Measurements from ENCODE around the gene DBX2. TPM values are rescaled to one million over a fixed set of nuclear protein-coding genes. Genes with fewer than 3 reads are reported as not detected.
"Not testable (repeated sequence)": the region's sequence is repeated elsewhere in the genome, so short reads cannot be mapped to it uniquely, and the experiment has no call there.

DBX2 gene
- total RNA-seq, 1 experiment from 2014 or later = not detected

DNA sequence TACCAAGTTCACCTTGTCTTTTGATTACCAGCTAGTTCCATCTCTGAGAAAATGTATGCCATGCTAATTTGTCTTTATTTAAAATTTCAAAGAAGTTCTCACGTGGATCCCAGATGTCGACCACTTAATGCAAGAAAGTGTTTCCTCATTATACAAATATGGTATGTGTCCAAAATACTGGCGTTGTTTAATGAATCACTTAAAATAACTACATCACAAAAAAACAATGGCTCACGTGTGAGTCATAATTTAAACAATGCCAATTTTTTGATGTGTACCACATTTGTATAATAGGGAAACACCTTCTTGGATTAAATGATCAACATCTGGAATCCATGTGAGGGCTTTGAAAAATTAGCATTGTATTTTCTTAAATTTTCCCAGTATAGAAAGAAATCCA lies 40.8 kb downstream of the DBX2 start:
- DNase-seq (ENCODE audit: low spot score) = no peak

DNA sequence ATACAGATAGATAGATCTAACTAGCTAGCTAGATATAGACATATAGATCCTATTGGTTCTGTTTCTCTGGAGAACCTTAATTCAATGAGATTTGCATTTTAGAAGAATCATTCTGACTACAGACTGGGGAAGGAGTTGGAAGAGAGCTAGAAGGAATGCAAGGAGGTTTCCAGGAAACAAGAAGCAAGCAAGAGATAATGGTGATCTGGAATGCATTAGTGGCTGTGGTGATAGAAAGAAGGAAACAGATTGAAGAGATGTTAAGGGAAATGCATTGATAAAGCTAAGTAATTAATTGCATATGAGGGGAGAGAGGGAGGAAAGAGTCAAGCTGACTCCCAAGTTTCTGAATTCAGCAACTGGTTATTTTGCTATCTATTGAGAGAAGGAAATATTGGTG lies 42.7 kb downstream of the DBX2 start:
- DNase-seq (ENCODE audit: low spot score) = no peak

DNA sequence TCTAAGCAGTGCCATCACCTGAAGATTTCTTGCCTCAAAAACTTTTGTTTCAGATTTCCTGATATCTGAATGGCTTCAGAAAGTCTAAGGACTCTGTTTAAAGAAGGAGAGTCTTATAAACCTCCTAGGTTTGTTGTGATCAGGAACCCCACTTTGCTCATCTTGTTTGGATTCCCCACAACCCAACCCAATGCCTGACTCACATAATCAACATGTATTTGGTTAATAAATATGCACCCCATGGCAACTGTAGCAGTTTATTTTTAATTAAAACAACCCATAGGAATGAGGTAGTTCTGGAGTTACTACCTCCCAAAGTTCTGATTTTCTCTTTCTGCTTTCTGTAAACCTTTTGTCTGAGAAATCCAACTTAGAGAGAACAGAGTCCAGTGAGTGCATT lies 51.5 kb downstream of the DBX2 start:
- DNase-seq (ENCODE audit: low spot score) = no peak

DNA sequence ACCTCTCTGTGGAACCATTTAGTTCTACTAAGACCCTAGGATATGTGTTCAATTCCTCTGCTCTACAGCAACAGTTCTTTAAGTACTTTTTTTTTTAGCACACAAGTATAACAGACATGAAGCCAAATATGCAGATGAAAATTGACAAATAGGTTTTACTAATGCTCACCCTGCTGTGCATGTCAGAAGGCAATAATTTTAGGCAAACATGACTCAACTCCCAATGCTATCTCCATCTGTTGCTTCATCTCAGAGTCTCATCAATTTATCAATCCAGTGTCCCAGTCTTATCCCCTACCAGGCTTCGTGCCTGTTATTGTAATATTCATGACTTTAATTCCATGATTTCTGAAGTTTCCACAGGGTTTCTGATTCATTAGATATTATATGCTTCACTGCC lies 57.7 kb downstream of the DBX2 start:
- DNase-seq (ENCODE audit: low spot score) = no peak

DNA sequence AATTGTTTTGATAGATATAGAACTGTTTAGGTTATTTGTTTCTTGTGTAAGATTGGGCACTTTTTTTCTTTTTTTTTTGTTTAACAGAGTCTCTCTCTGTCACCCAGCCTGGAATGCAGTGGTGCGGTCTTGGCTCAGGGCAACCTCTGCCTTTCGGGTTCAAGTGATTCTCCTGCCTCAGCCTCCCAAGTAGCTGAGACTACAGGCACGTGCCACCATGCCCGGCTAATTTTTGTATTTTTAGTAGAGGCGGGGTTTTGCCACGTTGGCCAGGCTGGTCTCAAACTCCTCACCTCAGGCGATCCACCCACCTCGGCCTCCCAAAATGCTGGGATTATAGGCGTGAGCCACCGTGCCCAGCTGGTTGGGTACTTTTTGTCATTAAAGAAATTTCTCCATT lies 66.0 kb downstream of the DBX2 start:
- DNase-seq (ENCODE audit: low spot score) = not testable (repeated sequence)

DNA sequence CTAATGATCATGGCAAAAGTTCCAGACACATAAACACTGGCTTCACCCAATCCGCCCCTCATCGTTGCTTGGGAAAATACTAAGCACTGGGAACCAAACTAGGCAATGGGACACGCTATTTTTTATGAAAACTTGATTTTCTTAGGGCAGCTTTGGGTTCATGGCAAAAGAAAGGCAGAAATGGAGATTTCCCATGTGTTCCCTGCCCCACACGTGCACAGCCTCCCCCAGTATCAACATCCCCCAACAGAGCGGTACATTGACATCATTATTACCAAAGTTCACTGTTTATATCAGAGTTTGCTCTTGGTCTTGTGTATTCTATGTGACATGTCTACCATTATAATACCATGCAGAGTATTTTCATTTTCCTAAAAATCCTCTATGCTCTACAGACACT lies 71.0 kb downstream of the DBX2 start:
- no peak for DNase-seq (ENCODE audit: low spot score)

DNA sequence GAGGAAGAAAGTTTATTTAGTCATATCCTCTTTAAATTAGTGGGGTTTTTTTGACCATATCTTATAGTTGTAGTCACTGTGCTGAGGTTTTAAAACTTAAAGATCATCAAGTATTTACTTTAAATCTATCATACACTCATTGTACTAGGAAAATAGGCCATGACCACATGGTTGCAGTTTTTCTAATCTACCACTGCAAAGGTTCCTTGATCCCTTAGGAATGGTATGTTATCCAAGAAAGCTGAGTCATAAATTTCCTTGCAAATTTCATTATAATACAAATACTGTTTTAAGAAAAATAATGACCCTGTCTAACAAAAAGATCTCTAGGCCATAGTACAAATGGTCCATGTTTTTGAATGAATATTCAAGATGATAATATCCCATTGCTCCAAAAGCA lies 74.7 kb downstream of the DBX2 start:
- DNase-seq (ENCODE audit: low spot score) = no peak

DNA sequence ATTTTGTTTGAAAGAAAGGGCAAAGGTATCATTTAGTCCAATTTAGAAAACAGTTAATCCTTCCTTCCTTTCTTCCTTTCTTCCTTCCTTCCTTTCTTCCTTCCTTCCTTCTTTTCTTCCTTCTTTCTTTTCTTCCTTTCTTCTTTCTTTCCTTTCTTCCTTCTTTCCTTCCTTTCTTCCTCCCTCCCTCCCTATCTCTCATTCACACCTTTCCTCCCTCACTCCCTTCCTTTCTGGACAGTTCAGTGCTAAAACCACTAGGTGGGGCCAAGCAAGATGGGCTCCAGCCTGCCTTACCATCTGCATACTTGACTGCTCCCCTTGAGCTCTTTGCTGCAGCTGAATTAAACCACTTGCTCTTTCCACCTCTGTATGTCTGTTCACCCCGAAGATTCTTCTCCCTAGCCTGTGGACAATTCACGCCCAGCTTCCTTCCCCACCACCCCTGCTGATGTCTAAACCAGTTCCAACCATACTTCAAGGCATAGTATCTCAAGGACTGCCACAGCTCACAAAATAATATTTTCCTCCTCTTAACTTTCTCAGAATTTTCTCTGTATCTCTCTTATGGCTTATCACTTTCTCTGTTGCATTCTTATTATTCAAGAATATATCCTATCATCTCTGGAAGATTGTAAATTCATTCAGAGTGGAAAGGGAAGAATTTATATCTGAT lies 78.0 kb downstream of the DBX2 start:
- DNase-seq (ENCODE audit: low spot score) = peak; percentile 13

DNA sequence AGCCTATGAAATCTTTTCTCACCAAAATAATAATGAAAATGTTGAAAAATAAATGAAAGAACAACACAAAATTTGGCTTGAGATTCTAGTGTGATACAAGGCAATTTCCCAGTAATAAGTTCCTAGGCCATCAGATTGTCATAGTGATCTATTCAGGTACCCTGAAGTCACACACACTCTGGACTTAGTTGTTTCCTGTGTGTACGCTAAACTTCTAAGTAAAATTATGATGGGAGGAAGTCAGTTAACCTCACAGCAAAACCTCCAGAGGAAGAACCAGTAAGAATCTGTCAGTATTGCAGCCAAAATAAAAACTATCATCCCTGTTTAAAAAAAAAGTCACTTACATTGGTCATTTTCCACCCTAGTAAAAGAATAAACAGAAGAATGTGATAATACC lies 81.9 kb downstream of the DBX2 start:
- DNase-seq (ENCODE audit: low spot score) = no peak

Other genes with a start within 250 kb of the DBX2 start
- 6.7 and 9.2 TPM in 2 replicates for gene NELL2, start 174.8 kb downstream of the DBX2 start, total RNA-seq (2014; rRNA removed; shearing (Covaris generic))
- gene ANO6, start 165.0 kb upstream of the DBX2 start, total RNA-seq (2014; rRNA removed; shearing (Covaris generic)) = 30.9 and 37.6 TPM in 2 replicates